ENCODE results near the gene FMNL2.

FMNL2 gene

DNA sequence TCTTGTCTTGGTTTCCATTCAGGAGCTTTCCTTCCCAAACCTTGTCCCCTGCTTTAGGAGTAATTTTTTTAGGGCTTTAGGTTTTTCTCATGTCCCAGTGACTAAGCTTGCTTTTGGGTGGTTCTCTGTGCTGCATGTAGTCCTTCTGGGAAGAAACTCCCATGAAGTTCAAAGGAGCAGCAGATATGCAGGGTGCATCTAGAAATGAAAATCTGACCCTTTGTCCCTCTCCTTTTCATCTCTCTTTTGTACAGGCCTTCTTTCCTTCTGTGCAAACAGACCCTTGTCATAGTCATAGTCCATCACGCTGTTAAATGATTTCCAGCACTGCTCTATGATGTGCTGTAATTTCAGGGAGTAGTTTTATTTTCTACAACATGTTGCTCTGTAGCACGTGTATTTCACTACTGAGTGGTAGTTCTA, 20.4 kb downstream of the FMNL2 start:
- TF ChIP-seq, protein P1, sequence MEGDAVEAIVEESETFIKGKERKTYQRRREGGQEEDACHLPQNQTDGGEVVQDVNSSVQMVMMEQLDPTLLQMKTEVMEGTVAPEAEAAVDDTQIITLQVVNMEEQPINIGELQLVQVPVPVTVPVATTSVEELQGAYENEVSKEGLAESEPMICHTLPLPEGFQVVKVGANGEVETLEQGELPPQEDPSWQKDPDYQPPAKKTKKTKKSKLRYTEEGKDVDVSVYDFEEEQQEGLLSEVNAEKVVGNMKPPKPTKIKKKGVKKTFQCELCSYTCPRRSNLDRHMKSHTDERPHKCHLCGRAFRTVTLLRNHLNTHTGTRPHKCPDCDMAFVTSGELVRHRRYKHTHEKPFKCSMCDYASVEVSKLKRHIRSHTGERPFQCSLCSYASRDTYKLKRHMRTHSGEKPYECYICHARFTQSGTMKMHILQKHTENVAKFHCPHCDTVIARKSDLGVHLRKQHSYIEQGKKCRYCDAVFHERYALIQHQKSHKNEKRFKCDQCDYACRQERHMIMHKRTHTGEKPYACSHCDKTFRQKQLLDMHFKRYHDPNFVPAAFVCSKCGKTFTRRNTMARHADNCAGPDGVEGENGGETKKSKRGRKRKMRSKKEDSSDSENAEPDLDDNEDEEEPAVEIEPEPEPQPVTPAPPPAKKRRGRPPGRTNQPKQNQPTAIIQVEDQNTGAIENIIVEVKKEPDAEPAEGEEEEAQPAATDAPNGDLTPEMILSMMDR (IDR thresholded peaks at IDR 0.05; ENCODE audit: low read depth, low read length), result no peak
- no peaks in the 10 kb centered on the region for H3K36me3 ChIP-seq
- no peaks in the 10 kb centered on the region for H3K9me3 ChIP-seq (ENCODE audit: severe bottlenecking)
- no peak for DNase-seq
- H3K4me3 ChIP-seq (ENCODE audit: low read depth, low read length), result no peak overlapping the region
- no peak overlapping the region for H3K27ac ChIP-seq
- no peaks in the 10 kb centered on the region for H3K27me3 ChIP-seq (ENCODE audit: insufficient read depth, low read depth, severe bottlenecking)

DNA sequence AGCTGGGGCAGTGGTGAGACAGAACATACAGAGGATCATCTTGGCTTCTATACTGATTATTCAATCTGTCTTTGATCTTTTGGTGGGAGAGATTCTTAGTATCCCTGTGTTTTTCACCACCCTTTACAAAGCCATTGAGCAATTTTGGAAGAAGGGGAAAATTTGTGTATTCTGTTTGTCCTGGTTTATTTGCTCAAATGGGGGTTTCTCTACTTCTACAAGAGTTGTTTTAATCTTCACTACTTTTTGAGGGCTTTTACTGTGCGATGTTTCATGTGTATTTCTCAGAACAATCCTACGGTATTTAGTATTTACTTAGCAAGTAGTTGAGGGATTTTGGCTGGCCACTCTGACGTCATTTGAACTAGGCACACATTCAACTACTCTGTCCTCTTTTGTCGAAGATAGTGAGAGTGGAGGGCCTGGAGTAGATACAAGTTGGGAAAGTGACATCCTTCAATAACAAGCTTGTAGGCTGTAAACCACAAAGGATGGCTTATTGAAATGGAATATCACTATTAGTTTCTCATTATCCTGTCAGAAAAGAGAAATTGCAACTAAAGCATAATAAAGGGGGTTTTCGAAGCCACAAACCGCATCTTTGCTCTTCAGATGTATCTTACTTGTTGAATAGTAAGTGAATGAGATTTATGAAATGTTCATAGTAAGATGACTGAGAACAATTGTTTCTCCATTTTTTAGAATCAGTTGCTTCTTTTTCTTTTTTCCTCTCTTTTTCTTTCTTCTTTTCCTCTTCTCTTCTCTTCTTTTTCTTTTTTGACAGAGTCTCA, 24.8 kb downstream of the FMNL2 start:
- DNase-seq, result no peak
- TF ChIP-seq, protein P1 (IDR thresholded peaks at IDR 0.05; ENCODE audit: low read depth, low read length), result no peak
- H3K27ac ChIP-seq, result no peak overlapping the region
- no peak overlapping the region for H3K4me3 ChIP-seq (ENCODE audit: low read depth, low read length)
- no peaks in the 10 kb centered on the region for H3K27me3 ChIP-seq (ENCODE audit: insufficient read depth, low read depth, severe bottlenecking)
- no peaks in the 10 kb centered on the region for H3K9me3 ChIP-seq (ENCODE audit: severe bottlenecking)
- H3K36me3 ChIP-seq, result no peaks in the 10 kb centered on the region

DNA sequence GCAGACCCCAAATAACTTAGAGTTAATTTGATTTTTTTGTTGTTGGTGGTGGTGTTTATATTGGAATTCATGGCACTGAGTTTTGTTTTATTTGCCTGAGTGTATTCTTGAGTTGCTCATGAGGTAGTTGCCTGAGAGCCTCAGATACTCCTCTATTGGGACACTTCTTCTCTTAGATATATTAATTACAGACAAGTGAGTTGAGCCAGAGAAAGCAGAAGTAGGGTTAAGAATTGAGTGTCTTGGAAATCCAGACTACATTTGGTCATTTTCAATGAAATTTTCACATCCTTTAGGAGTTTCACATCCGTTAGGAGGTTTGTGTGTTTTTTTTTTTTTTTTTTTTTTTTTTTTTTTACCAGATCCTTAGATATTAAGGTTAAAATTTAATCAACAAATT, 29.0 kb downstream of the FMNL2 start:
- no peak for DNase-seq

DNA sequence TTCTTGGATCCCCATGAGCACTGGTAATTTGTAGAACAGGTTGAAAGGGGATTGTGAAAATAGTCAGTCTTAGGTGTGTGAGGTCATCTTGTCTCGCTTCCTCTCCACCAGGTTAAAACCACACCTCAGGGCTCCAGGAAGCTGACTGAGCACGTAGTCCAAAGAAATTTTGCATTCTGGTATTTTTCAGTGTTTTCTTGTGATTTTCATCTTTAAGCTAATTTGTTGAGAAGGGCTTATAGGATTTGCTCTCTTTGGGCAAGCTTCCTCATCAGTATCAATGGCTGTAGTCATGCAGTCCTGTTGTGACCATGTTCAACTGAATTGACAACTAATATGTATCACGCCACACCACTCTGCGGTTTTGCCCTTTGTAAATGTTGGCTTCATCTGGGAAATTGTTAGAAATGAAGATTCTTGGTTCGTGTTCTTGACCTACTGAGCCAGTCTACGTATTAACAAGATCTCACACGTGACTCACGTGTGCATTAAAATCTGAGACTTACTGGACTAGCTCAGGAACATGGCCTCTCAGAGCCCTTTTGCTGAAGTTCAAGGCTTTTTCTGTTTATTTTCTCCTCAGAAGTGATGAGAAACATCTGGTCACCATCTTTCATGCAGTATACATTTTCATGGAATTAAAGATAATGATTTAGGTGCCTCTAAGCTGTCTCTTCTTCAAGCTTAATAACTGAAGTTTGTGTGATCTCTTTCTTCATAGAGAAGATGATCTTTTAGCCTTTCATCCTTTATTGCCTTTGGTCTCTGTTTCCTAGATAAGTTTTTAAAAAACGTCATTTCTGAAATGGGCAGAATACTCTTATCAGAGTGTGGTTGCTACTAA, 32.8 kb downstream of the FMNL2 start:
- DNase-seq, result no peak
- TF ChIP-seq, protein P1 (IDR thresholded peaks at IDR 0.05; ENCODE audit: low read depth, low read length), result no peak
- H3K27ac ChIP-seq, result no peak overlapping the region

More for the DNA sequence above, 29.0 kb downstream of the FMNL2 start:
- Histone ChIP-seq H3K9me3 (ENCODE audit: severe bottlenecking) (no peaks in the 10 kb centered on the region), H3K36me3 (no peaks in the 10 kb centered on the region), H3K27ac (no peak overlapping the region), H3K27me3 (ENCODE audit: insufficient read depth, low read depth, severe bottlenecking) (no peaks in the 10 kb centered on the region), H3K4me3 (ENCODE audit: low read depth, low read length) (no peak overlapping the region)
- TF ChIP-seq, protein P1 (IDR thresholded peaks at IDR 0.05; ENCODE audit: low read depth, low read length), result no peak

DNA sequence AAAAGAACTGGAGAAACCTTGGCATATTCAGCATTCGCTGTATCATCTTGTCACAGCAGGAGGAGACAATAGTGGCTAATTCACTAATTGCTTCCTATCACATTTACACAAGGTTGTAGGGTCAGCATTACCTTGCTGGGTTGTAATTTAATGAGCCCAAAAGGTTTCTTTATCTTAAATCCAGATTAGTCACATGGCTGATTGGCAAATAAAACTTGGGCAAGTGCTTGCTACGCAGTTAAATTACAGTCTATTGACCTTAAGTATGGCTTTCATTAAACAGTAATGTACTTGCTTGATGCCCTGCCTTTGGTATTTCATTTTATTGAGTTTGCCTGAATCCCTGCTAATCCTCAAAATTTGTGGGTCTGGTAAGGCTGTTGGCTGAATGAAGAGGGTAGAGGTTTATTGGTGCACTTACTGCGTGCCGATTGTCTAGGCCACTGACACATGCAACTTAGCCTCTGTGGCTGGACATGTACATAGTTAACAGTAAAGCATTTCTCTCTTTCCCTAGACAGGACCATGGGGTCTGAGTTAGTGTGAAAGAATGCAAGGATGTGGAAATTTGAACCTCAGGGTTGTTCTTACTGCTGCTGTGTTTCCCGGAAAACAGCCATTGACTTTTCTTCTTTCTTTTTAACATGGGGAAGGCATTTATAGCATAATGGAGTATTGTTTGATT, 34.3 kb downstream of the FMNL2 start:
- no peaks in the 10 kb centered on the region for H3K9me3 ChIP-seq (ENCODE audit: severe bottlenecking)
- TF ChIP-seq, protein P1 (IDR thresholded peaks at IDR 0.05; ENCODE audit: low read depth, low read length), result no peak
- no peaks in the 10 kb centered on the region for H3K27me3 ChIP-seq (ENCODE audit: insufficient read depth, low read depth, severe bottlenecking)
- H3K4me3 ChIP-seq (ENCODE audit: low read depth, low read length), result no peak overlapping the region
- DNase-seq, result no peak
- H3K27ac ChIP-seq, result no peak overlapping the region
- H3K36me3 ChIP-seq, result no peaks in the 10 kb centered on the region

More for the DNA sequence above, 32.8 kb downstream of the FMNL2 start:
- Histone ChIP-seq H3K9me3 (ENCODE audit: severe bottlenecking) (no peaks in the 10 kb centered on the region), H3K27me3 (ENCODE audit: insufficient read depth, low read depth, severe bottlenecking) (no peaks in the 10 kb centered on the region), H3K36me3 (no peaks in the 10 kb centered on the region), H3K4me3 (ENCODE audit: low read depth, low read length) (no peak overlapping the region)
